ENCODE measurements around the gene OVCH1.
"Not testable (repeated sequence)": the region's sequence is repeated elsewhere in the genome, so short reads cannot be mapped to it uniquely, and the experiment has no call there.

The OVCH1 gene

DNA sequence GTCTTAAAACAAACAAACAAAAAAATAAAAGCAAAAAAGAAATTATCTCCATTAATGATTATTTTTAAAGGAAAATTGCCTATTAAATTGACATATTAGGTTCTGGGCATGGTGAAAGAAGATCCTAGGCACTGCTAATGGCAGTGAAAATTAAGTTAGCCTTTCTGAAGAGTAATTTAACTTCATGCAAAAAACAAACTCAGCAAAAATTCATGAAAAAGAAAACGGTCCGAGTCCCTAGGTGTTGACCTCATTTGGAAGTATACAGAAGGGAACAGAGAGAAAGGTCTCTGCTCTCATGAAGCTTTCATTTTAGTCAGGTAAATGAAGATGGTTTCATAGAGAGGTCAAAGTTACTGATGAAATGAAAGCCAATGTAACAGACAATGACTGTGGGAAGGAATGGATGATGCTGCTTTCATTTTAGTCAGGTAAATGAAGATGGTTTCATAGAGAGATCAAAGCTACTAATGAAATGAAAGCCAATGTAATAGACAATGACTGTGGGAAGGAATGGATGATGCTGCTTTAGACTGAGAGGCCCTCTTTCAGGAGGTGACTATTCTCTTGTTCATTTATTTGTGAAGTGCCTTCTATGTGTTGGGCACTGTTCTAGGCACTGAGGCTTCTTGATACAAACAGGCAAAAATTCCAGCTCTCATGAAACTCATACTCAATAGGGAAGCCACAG is 50.1 kb downstream of the OVCH1 start:
- Histone ChIP-seq H3K9ac (ENCODE audit: low read depth, low read length) (no peak overlapping the region), H3K36me3 (ENCODE audit: insufficient read depth, low read length) (no peaks in the 10 kb centered on the region), H3K9me3 (ENCODE audit: control insufficient read depth, insufficient read depth, low read length) (no peaks in the 10 kb centered on the region), H3K4me1 (ENCODE audit: insufficient read depth, low read length) (no peaks in the 10 kb centered on the region)

DNA sequence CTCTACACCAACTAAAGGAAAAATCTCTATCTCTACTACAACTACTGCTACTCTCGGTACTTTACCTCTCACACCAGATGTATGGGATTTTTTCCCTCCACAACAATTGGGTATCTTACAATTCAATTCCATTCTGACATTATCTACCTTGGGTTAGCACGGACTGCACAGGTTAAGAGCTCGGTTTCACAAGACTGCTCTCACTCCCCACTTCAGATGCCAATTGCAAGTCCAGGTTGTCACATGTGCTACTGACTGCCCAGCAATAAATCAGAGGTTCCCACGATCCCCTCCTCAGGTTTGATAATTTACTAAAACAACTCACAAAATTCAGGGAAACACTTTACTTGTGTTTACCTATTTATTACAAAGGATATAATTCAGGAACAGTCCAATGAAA is 58.0 kb downstream of the OVCH1 start:
- Histone ChIP-seq H3K9me3 (ENCODE audit: control insufficient read depth, insufficient read depth, low read length) (no peaks in the 10 kb centered on the region), H3K36me3 (ENCODE audit: insufficient read depth, low read length) (no peaks in the 10 kb centered on the region), H3K4me1 (ENCODE audit: insufficient read depth, low read length) (no peaks in the 10 kb centered on the region), H3K9ac (ENCODE audit: low read depth, low read length) (no peak overlapping the region)

DNA sequence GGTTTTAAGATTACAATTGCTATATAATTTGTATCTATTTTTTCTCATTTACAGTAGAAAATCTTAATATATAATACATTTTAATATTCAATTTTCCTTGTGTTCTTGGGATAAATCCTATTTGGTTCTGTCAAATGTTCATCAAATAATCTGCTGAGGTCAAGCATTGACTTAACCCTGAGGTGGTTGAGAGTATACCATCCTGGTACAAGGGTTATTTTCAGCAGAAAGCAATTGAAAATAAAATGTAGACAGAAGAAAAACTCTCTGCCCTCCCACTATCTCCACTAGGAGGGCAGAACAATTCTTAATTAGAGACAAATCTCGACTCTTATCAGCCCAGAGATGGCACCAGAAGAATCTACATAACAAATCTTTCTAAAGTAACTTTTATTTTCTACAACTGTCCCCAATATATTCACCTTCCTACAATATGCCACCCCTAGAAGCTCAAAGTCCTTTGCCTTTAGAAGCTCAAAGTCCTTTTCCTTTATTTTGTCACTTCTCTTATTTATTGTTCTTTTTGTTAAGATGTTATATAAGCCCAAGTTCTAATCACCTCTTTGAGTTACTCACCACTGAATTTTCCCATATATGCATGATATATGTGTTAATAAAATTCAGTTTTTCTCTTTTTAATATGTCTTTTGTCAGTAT is 58.6 kb downstream of the OVCH1 start:
- H3K9me3 ChIP-seq (ENCODE audit: control insufficient read depth, insufficient read depth, low read length): no peaks in the 10 kb centered on the region
- H3K4me1 ChIP-seq (ENCODE audit: insufficient read depth, low read length): no peaks in the 10 kb centered on the region
- H3K9ac ChIP-seq (ENCODE audit: low read depth, low read length): no peak overlapping the region
- H3K36me3 ChIP-seq (ENCODE audit: insufficient read depth, low read length): no peaks in the 10 kb centered on the region

DNA sequence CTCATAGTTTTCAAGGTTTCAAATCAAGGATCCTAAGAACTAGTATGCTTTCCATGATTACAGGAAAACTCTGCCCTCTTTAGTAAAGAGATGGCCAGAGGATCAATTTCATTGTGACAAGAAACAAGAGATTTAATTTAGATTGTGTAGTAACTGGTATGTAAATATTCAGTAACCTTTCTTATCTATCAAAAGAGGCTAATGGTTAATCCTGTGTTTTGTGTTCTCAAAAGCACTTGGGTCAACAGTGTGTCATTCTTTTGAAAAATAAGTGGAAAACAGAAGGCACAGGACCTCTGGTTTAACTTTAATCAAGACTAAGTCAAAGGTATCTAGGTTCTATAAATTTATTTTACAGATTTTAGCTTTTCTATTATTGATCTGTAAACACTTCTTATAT is 59.9 kb downstream of the OVCH1 start:
- no peaks in the 10 kb centered on the region for H3K9me3 ChIP-seq (ENCODE audit: control insufficient read depth, insufficient read depth, low read length)
- no peak overlapping the region for H3K9ac ChIP-seq (ENCODE audit: low read depth, low read length)
- no peaks in the 10 kb centered on the region for H3K4me1 ChIP-seq (ENCODE audit: insufficient read depth, low read length)
- H3K36me3 ChIP-seq (ENCODE audit: insufficient read depth, low read length): no peaks in the 10 kb centered on the region

DNA sequence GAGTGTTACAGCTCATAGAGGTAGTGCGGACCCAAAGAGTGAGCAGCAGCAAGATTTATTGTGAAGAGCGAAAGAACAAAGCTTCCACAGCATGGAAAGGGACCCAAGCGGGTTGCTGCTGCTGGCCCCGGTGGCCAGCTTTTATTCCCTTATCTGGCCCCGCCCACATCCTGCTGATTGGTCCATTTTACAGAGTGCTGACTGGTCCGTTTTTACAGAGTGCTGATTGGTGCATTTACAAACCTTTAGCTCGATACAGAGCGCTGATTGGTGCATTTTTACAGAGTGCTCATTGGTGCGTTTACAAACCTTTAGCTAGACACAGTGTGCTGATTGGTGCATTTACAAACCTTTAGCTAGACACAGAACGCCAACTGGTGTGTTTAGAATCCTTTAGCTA is 60.7 kb downstream of the OVCH1 start:
- H3K36me3 ChIP-seq (ENCODE audit: insufficient read depth, low read length); H3K9me3 ChIP-seq (ENCODE audit: control insufficient read depth, insufficient read depth, low read length); H3K9ac ChIP-seq (ENCODE audit: low read depth, low read length); H3K4me1 ChIP-seq (ENCODE audit: insufficient read depth, low read length): not testable (repeated sequence)

DNA sequence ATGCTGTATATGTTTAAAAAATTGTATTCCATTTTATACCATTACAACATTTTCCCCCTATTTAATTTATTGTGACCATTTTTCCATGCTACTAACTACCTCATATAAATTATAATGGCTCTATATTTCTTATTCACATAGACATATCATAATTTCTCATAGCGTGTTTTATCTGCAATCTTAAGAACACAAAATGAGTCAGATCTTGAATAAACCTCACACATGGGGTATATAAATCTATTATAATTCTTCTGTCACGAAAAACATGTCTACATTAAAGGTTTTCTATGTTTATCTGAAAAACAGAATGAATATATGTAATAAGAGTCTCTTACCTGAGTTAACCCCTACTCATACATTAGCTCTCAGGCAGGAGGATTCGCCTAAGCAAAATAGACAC is 66.0 kb downstream of the OVCH1 start:
- Histone ChIP-seq H3K9me3 (ENCODE audit: control insufficient read depth, insufficient read depth, low read length) (no peaks in the 10 kb centered on the region), H3K9ac (ENCODE audit: low read depth, low read length) (no peak overlapping the region), H3K4me1 (ENCODE audit: insufficient read depth, low read length) (no peaks in the 10 kb centered on the region), H3K36me3 (ENCODE audit: insufficient read depth, low read length) (no peaks in the 10 kb centered on the region)

DNA sequence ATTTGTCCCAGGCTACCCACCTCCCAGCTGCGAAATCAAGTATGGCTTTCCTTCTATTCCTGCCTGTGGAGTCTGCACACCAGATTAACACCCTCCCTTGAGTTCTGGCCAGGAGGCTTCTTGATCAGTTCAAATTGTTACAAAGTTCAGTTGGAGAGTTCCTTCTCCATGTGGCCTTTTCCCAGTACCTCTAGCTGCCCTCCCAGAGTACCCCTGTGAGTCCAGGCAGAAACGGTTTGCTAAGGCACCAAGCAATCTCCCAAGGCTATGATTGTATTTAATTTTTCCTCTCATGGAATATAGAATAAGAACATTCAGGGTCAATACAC is 66.8 kb downstream of the OVCH1 start:
- H3K36me3 ChIP-seq (ENCODE audit: insufficient read depth, low read length): no peaks in the 10 kb centered on the region
- H3K9ac ChIP-seq (ENCODE audit: low read depth, low read length): no peak overlapping the region
- no peaks in the 10 kb centered on the region for H3K4me1 ChIP-seq (ENCODE audit: insufficient read depth, low read length)
- no peaks in the 10 kb centered on the region for H3K9me3 ChIP-seq (ENCODE audit: control insufficient read depth, insufficient read depth, low read length)

DNA sequence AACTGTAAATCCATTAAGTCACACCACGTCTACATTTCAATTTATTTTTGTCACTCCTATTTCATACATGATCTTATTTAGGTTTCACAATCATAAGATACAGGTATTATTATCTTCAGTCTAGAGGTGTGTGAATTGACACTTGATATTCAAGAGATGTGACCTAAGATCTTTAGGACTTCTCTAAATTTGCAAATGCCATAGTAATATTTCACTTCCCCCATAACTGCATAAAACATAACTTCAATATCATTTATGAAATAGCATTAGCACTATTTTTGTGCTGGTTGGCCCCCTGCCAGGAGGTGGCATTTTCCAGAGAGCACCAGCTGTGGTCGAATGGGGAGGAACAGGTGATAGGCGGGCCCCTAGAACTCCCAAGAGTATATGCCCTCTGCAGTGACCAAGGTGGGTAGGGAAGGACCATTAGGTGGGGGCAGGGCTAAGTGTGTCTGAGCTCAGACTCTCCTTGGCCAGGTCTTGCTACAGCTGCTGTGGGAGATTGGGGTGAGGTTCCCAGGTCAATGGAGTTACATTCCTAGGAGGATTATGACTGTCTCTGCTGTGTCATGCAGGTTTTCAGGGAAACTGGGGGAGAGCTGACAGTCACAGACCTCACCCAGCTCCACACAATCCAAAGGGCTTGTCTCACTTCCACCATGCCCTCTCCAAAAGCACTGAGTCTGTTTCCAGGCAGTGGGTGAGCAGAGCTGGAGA is 67.3 kb downstream of the OVCH1 start:
- Histone ChIP-seq H3K9ac (ENCODE audit: low read depth, low read length) (no peak overlapping the region), H3K9me3 (ENCODE audit: control insufficient read depth, insufficient read depth, low read length) (no peaks in the 10 kb centered on the region), H3K36me3 (ENCODE audit: insufficient read depth, low read length) (no peaks in the 10 kb centered on the region), H3K4me1 (ENCODE audit: insufficient read depth, low read length) (no peaks in the 10 kb centered on the region)

DNA sequence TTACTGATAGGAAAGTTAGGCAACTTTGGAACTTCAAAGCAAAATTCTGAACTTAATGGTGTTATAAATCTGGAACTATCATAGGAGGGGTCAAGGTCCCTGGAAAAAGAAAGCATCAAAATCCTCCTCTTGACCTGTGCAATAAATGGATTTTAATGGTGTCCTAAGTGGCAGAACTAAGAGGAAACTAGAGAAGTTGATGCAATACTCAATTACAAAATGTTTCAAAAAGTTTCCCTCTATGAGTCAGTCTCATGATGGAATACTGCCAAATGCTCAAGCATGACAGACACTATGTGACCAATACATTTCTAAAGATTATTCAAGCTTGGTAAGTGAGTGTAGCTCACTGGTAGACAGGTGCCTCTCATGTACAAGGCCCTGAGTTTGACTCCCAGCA is 68.9 kb downstream of the OVCH1 start:
- peaks cover 2% of the 10 kb centered on the region; the same call in 1 of the 2 replicates for H3K9me3 ChIP-seq (ENCODE audit: control insufficient read depth, insufficient read depth, low read length)
- H3K4me1 ChIP-seq (ENCODE audit: insufficient read depth, low read length): no peaks in the 10 kb centered on the region
- H3K36me3 ChIP-seq (ENCODE audit: insufficient read depth, low read length): no peaks in the 10 kb centered on the region
- H3K9ac ChIP-seq (ENCODE audit: low read depth, low read length): no peak overlapping the region

DNA sequence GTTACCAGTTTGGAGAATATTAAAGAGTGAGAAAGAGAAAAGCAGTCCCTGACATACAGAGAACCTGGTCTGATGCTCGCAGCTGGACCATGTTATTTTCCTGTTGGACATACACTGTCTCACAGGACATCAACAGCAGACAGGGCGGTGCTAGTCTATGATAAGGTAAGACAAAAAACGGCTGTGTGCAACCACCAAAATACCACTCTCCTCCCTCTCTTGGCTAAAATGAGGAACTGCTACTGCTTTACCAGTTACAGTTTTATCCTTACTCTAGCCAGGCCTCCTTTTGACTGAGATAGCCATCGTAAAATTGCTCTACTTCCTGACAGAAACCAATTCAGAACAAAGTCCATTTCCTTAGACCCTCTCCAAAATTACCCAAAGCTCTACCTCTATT is 69.5 kb downstream of the OVCH1 start:
- Histone ChIP-seq H3K9me3 (ENCODE audit: control insufficient read depth, insufficient read depth, low read length) (peaks cover 5% of the 10 kb centered on the region; the same call in 1 of the 2 replicates), H3K36me3 (ENCODE audit: insufficient read depth, low read length) (no peaks in the 10 kb centered on the region), H3K4me1 (ENCODE audit: insufficient read depth, low read length) (no peaks in the 10 kb centered on the region), H3K9ac (ENCODE audit: low read depth, low read length) (no peak overlapping the region)

DNA sequence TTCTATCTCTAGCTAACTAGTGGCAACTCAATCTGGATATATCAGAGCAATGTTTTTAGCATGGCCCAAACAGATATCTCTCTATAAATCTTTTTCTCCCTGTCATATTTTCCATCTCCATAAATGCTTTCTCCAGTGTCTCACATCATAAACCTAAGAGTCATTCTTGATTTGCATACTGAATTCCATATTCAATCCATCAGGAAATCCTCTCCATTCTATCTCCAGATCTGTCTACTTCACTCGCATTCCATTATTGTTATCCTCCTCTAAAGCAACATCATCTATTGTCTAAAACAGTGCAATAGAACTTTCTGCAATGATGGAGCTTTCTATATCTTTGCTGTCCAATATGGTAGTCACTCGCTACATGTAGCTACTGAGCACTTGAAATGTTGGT is 71.0 kb downstream of the OVCH1 start:
- no peaks in the 10 kb centered on the region for H3K4me1 ChIP-seq (ENCODE audit: insufficient read depth, low read length)
- peaks cover 5% of the 10 kb centered on the region; the same call in 1 of the 2 replicates for H3K9me3 ChIP-seq (ENCODE audit: control insufficient read depth, insufficient read depth, low read length)
- H3K9ac ChIP-seq (ENCODE audit: low read depth, low read length): no peak overlapping the region
- H3K36me3 ChIP-seq (ENCODE audit: insufficient read depth, low read length): no peaks in the 10 kb centered on the region

DNA sequence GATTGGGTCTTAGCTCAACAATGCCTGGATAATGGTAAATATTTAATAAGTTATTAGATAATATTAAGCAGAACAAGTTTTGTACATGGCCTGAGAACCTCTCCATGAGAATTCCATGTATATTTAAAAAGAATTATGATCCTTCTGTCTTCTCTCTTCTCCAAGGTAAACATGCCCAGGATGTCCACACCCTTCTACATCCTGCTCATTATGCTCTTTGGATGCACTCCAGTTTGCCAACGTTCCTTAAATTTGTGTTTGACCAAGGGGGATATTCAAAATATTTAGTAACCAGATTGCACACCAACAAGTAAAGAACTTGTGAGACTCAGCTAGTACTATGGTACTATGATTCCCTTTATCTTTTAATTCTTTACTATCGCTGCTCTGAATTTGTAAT is 71.8 kb downstream of the OVCH1 start:
- Histone ChIP-seq H3K4me1 (ENCODE audit: insufficient read depth, low read length) (no peaks in the 10 kb centered on the region), H3K9me3 (ENCODE audit: control insufficient read depth, insufficient read depth, low read length) (peaks cover 5% of the 10 kb centered on the region; the same call in 1 of the 2 replicates), H3K9ac (ENCODE audit: low read depth, low read length) (no peak overlapping the region), H3K36me3 (ENCODE audit: insufficient read depth, low read length) (no peaks in the 10 kb centered on the region)

DNA sequence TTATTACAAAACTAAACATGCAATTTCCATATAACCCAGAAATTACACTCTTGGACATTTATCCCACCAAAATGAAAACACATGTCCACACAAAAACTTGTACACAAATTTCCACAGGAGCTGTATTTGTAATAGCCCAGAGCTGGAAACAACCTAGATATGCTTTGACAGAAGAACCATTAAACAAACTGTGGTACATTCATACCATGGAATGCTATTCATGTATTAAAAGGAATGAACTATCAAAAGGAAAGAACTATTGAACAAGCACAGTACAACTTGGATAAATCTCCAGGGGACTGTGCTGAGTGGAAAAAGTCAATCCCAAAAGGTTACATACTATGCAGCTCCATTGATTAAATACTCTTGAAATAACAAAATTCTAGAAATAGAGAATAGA is 80.7 kb downstream of the OVCH1 start:
- H3K4me1 ChIP-seq (ENCODE audit: insufficient read depth, low read length): no peaks in the 10 kb centered on the region
- no peaks in the 10 kb centered on the region; the same call in 1 of the 2 replicates for H3K9me3 ChIP-seq (ENCODE audit: control insufficient read depth, insufficient read depth, low read length)
- H3K36me3 ChIP-seq (ENCODE audit: insufficient read depth, low read length): no peaks in the 10 kb centered on the region

DNA sequence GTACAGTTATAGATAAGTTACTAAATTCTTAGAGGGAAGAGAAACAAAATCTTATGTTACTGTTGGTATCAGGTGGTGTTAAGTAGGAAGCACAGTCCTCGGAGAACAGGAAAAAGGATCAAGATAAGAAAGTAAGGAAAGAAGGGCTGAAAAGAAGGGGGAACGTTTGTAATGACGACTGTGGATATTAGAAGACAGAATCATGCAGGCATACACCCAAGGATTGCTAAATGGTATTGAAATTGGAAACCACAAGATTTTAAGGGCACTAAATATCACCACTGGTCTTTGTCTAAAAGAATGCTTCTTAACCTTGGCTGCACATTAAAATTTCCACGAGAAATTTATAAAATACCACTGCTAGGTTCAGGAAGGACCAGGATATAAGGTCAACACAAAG is 82.4 kb downstream of the OVCH1 start:
- H3K9ac ChIP-seq (ENCODE audit: low read depth, low read length): no peak overlapping the region

More for the DNA sequence above, 80.7 kb downstream of the OVCH1 start:
- H3K9ac ChIP-seq (ENCODE audit: low read depth, low read length): no peak overlapping the region

DNA sequence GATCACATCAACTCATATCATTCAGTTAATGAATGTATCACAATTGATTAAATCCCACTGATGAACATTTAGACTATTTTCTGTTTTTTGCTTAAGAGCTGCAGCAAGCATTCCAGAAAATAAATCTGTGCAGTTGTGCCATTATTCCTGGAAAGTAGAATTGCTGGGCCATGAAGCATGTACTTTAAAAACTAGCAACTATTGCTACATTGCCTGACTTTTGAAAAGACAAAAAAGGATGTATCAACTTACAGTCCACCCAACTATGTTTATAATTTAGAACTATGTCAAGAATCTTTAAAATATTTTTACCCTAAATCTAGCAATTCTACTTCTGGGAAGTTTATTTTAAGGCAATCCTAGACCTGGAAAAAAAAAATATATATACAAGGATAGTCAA is 83.1 kb downstream of the OVCH1 start:
- Histone ChIP-seq H3K9ac (ENCODE audit: low read depth, low read length) (no peak overlapping the region), H3K36me3 (ENCODE audit: insufficient read depth, low read length) (no peaks in the 10 kb centered on the region), H3K4me1 (ENCODE audit: insufficient read depth, low read length) (no peaks in the 10 kb centered on the region), H3K9me3 (ENCODE audit: control insufficient read depth, insufficient read depth, low read length) (no peaks in the 10 kb centered on the region; the same call in 1 of the 2 replicates)

More for the DNA sequence above, 82.4 kb downstream of the OVCH1 start:
- H3K36me3 ChIP-seq (ENCODE audit: insufficient read depth, low read length): no peaks in the 10 kb centered on the region
- no peaks in the 10 kb centered on the region; the same call in 1 of the 2 replicates for H3K9me3 ChIP-seq (ENCODE audit: control insufficient read depth, insufficient read depth, low read length)
- H3K4me1 ChIP-seq (ENCODE audit: insufficient read depth, low read length): no peaks in the 10 kb centered on the region
